Measurements from ENCODE around the gene PPP2R5A. TPM values are rescaled to one million over a fixed set of nuclear protein-coding genes. Genes with fewer than 3 reads are reported as not detected.

Gene PPP2R5A
- total and polyA plus RNA-seq, 2 experiments from 2014 or later = 51.7 to 67.4 TPM

GRCh38 chr1:212310383-212310782 lies 25.2 kb downstream of the PPP2R5A start:
- no peak overlapping the region for H3K4me3 ChIP-seq
- TF ChIP-seq CTCF (IDR thresholded peaks at IDR 0.05; ENCODE audit: low read depth, low read length) = no peak
- peaks cover 7% of the 10 kb centered on the region for H3K4me1 ChIP-seq (ENCODE audit: low read depth)
- DNase-seq (ENCODE audit: low read depth in 1 of 2, low spot score in 1 of 2) = no peak
- H3K27me3 ChIP-seq = no peaks in the 10 kb centered on the region
- H3K27ac ChIP-seq = peak overlapping the region; percentile 30
- H3K9me3 ChIP-seq (ENCODE audit: low read depth) = no peaks in the 10 kb centered on the region
- no peaks in the 10 kb centered on the region for H3K36me3 ChIP-seq

GRCh38 chr1:212311836-212312497 lies 26.8 kb downstream of the PPP2R5A start:
- no peaks in the 10 kb centered on the region for H3K4me1 ChIP-seq (ENCODE audit: low read depth)
- H3K27ac ChIP-seq = no peak overlapping the region
- H3K9me3 ChIP-seq (ENCODE audit: low read depth) = no peaks in the 10 kb centered on the region
- DNase-seq (ENCODE audit: low read depth in 1 of 2, low spot score in 1 of 2) = no peak
- H3K36me3 ChIP-seq = no peaks in the 10 kb centered on the region
- no peaks in the 10 kb centered on the region for H3K27me3 ChIP-seq
- no peak overlapping the region for H3K4me3 ChIP-seq
- TF ChIP-seq CTCF (IDR thresholded peaks at IDR 0.05; ENCODE audit: low read depth, low read length) = no peak

- DNase-seq (ENCODE audit: low read depth in 1 of 2, low spot score in 1 of 2) = peak in 1 of 2 donors; percentile 39
- H3K36me3 ChIP-seq = no peaks in the 10 kb centered on the region
Measured at GRCh38 chr1:212313616-212314015, 28.4 kb downstream of the PPP2R5A start.

GRCh38 chr1:212315184-212315583 lies 30.0 kb downstream of the PPP2R5A start:
- Histone ChIP-seq H3K36me3 (no peaks in the 10 kb centered on the region), H3K4me3 (no peak overlapping the region), H3K9me3 (ENCODE audit: low read depth) (no peaks in the 10 kb centered on the region), H3K27me3 (no peaks in the 10 kb centered on the region), H3K27ac (no peak overlapping the region), H3K4me1 (ENCODE audit: low read depth) (no peaks in the 10 kb centered on the region)
- TF ChIP-seq CTCF (IDR thresholded peaks at IDR 0.05; ENCODE audit: low read depth, low read length) = no peak
- DNase-seq (ENCODE audit: low read depth in 1 of 2, low spot score in 1 of 2) = no peak

More at GRCh38 chr1:212313616-212314015, 28.4 kb downstream of the PPP2R5A start:
- H3K4me1 ChIP-seq (ENCODE audit: low read depth) = no peaks in the 10 kb centered on the region
- no peaks in the 10 kb centered on the region for H3K9me3 ChIP-seq (ENCODE audit: low read depth)
- H3K4me3 ChIP-seq = no peak overlapping the region
- TF ChIP-seq CTCF (IDR thresholded peaks at IDR 0.05; ENCODE audit: low read depth, low read length) = no peak
- H3K27ac ChIP-seq = no peak overlapping the region
- H3K27me3 ChIP-seq = no peaks in the 10 kb centered on the region

GRCh38 chr1:212315907-212316306 lies 30.7 kb downstream of the PPP2R5A start:
- Histone ChIP-seq H3K36me3 (no peaks in the 10 kb centered on the region), H3K27ac (peak overlapping the region; percentile 9), H3K9me3 (ENCODE audit: low read depth) (no peaks in the 10 kb centered on the region), H3K27me3 (no peaks in the 10 kb centered on the region), H3K4me3 (no peak overlapping the region), H3K4me1 (ENCODE audit: low read depth) (no peaks in the 10 kb centered on the region)
- TF ChIP-seq CTCF (IDR thresholded peaks at IDR 0.05; ENCODE audit: low read depth, low read length) = peak; percentile 13
- peak in 1 of 2 donors; percentile 38 for DNase-seq (ENCODE audit: low read depth in 1 of 2, low spot score in 1 of 2)

Data from cardiac muscle cell (in vitro differentiated cells and primary cell).